Stimulated activated naive CD8-positive, alpha-beta T cell treated with anti-CD3 and anti-CD28 coated beads, Interleukin-15, Interleukin-2, amounts not matched to agents 100 U/mL and 50 U/mL, for 24 hours (primary cell): ENCODE measurements around the gene PTPRS.

Source experiments
- ATAC-seq: fragments of 150-1000 bp; cut with Tn5 transposase; one replicate; pipeline ENCODE4 v1.10.0; 2021
- DNase-seq: peaks from one replicate; pipeline ENCODE4 v3.0.0; 2021

PTPRS gene

GRCh38 chr19:5355076-5355475 is 14.5 kb upstream of the PTPRS start:
- DNase-seq (no peak), ATAC-seq (no peak)

GRCh38 chr19:5354403-5354802 is 13.8 kb upstream of the PTPRS start:
- peak; percentile 55 for DNase-seq
- ATAC-seq: peak; percentile 28

GRCh38 chr19:5352229-5352763 is 11.7 kb upstream of the PTPRS start:
- ATAC-seq: no peak

GRCh38 chr19:5351731-5352228 is 11.2 kb upstream of the PTPRS start:
- DNase-seq (no peak), ATAC-seq (no peak)

More at GRCh38 chr19:5352229-5352763, 11.7 kb upstream of the PTPRS start:
- DNase-seq: no peak

GRCh38 chr19:5349041-5349440 is 8.4 kb upstream of the PTPRS start:
- ATAC-seq (no peak), DNase-seq (no peak)

- ATAC-seq: peak; percentile 58
- DNase-seq: no peak
Measured at GRCh38 chr19:5345895-5346386, 5.3 kb upstream of the PTPRS start.

- ATAC-seq (no peak), DNase-seq (no peak)
Measured at GRCh38 chr19:5343848-5344247, 3.2 kb upstream of the PTPRS start.

- ATAC-seq (no peak), DNase-seq (no peak)
Measured at GRCh38 chr19:5342573-5343201, 2.1 kb upstream of the PTPRS start.

GRCh38 chr19:5341981-5342380 is 1.4 kb upstream of the PTPRS start:
- ATAC-seq (no peak), DNase-seq (no peak)

- DNase-seq (no peak), ATAC-seq (no peak)
Measured at GRCh38 chr19:5341448-5341820, 822 bp upstream of the PTPRS start.

GRCh38 chr19:5339950-5340636 is 519 bp downstream of the PTPRS start:
- ATAC-seq (no peak), DNase-seq (peak; percentile 27)

GRCh38 chr19:5339198-5339949 is 1.2 kb downstream of the PTPRS start:
- ATAC-seq (no peak), DNase-seq (no peak)

GRCh38 chr19:5338656-5339197 is 1.9 kb downstream of the PTPRS start:
- DNase-seq (peak; percentile 15), ATAC-seq (no peak)

- ATAC-seq: no peak
- no peak for DNase-seq
Measured at GRCh38 chr19:5337708-5338655, 2.6 kb downstream of the PTPRS start.

- ATAC-seq (no peak), DNase-seq (no peak)
Measured at GRCh38 chr19:5337126-5337525, 3.5 kb downstream of the PTPRS start.

- ATAC-seq: no peak
Measured at GRCh38 chr19:5336195-5336965, 4.2 kb downstream of the PTPRS start.

GRCh38 chr19:5335593-5335992 is 5.0 kb downstream of the PTPRS start:
- no peak for ATAC-seq
- no peak for DNase-seq

More at GRCh38 chr19:5336195-5336965, 4.2 kb downstream of the PTPRS start:
- DNase-seq: no peak

GRCh38 chr19:5334824-5335500 is 5.7 kb downstream of the PTPRS start:
- ATAC-seq (no peak), DNase-seq (no peak)

GRCh38 chr19:5334366-5334739 is 6.3 kb downstream of the PTPRS start:
- ATAC-seq: no peak
- no peak for DNase-seq
